ENCODE data around the gene DYRK1A.

DYRK1A gene

GRCh38 chr21:37498664-37499063 is 132.1 kb downstream of the DYRK1A start:
- TF ChIP-seq EZH2phosphoT487 (conservative IDR thresholded peaks at IDR 0.05; ENCODE audit: low read length): no peak
- TF ChIP-seq, protein P1, sequence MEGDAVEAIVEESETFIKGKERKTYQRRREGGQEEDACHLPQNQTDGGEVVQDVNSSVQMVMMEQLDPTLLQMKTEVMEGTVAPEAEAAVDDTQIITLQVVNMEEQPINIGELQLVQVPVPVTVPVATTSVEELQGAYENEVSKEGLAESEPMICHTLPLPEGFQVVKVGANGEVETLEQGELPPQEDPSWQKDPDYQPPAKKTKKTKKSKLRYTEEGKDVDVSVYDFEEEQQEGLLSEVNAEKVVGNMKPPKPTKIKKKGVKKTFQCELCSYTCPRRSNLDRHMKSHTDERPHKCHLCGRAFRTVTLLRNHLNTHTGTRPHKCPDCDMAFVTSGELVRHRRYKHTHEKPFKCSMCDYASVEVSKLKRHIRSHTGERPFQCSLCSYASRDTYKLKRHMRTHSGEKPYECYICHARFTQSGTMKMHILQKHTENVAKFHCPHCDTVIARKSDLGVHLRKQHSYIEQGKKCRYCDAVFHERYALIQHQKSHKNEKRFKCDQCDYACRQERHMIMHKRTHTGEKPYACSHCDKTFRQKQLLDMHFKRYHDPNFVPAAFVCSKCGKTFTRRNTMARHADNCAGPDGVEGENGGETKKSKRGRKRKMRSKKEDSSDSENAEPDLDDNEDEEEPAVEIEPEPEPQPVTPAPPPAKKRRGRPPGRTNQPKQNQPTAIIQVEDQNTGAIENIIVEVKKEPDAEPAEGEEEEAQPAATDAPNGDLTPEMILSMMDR (IDR thresholded peaks at IDR 0.05; ENCODE audit: insufficient read depth, low read length, poor library complexity, severe bottlenecking): no peak
- Histone ChIP-seq H3K79me2 (ENCODE audit: insufficient read depth, low read length) (peaks cover 31% of the 10 kb centered on the region; the same call in 1 of the 2 replicates), H3K27me3 (ENCODE audit: low read length) (no peaks in the 10 kb centered on the region), H3K9me3 (ENCODE audit: insufficient read depth, low read length) (no peaks in the 10 kb centered on the region), H3K27ac (ENCODE audit: low read depth, low read length) (no peak overlapping the region), H3K9me2 (replicated peaks; ENCODE audit: insufficient read depth, low read length) (no peaks in the 10 kb centered on the region), H2AFZ (ENCODE audit: low read depth, low read length, severe bottlenecking) (no peak overlapping the region), H4K20me1 (ENCODE audit: low read depth, low read length) (no peaks in the 10 kb centered on the region), H3K36me3 (ENCODE audit: low read length) (peaks cover 25% of the 10 kb centered on the region; the same call in 1 of the 2 replicates), H3K4me2 (ENCODE audit: low read depth, low read length, poor library complexity, severe bottlenecking) (no peak overlapping the region), H3K4me3 (ENCODE audit: insufficient read depth, low read length, poor library complexity, severe bottlenecking) (no peak overlapping the region), H3F3A (ENCODE audit: insufficient read depth) (peaks cover 11% of the 10 kb centered on the region; the same call in 1 of the 2 replicates), H3K9ac (ENCODE audit: low read length) (no peak overlapping the region)

- Histone ChIP-seq H3K27ac (ENCODE audit: low read depth, low read length) (no peak overlapping the region), H3K9ac (ENCODE audit: low read length) (no peak overlapping the region), H3K4me2 (ENCODE audit: low read depth, low read length, poor library complexity, severe bottlenecking) (no peak overlapping the region), H3K27me3 (ENCODE audit: low read length) (no peaks in the 10 kb centered on the region), H3F3A (ENCODE audit: insufficient read depth) (peaks cover 6% of the 10 kb centered on the region; the same call in 1 of the 2 replicates), H2AFZ (ENCODE audit: low read depth, low read length, severe bottlenecking) (no peak overlapping the region), H3K79me2 (ENCODE audit: insufficient read depth, low read length) (peaks cover 35% of the 10 kb centered on the region; the same call in 1 of the 2 replicates), H3K9me2 (replicated peaks; ENCODE audit: insufficient read depth, low read length) (no peaks in the 10 kb centered on the region), H3K9me3 (ENCODE audit: insufficient read depth, low read length) (no peaks in the 10 kb centered on the region), H3K4me3 (ENCODE audit: insufficient read depth, low read length, poor library complexity, severe bottlenecking) (no peak overlapping the region), H3K36me3 (ENCODE audit: low read length) (peaks cover 43% of the 10 kb centered on the region), H4K20me1 (ENCODE audit: low read depth, low read length) (no peaks in the 10 kb centered on the region)
- no peak for TF ChIP-seq EZH2phosphoT487 (conservative IDR thresholded peaks at IDR 0.05; ENCODE audit: low read length)
- TF ChIP-seq, protein P1 (IDR thresholded peaks at IDR 0.05; ENCODE audit: insufficient read depth, low read length, poor library complexity, severe bottlenecking): no peak
Observed at GRCh38 chr21:37502947-37503346, 136.4 kb downstream of the DYRK1A start.

DNA sequence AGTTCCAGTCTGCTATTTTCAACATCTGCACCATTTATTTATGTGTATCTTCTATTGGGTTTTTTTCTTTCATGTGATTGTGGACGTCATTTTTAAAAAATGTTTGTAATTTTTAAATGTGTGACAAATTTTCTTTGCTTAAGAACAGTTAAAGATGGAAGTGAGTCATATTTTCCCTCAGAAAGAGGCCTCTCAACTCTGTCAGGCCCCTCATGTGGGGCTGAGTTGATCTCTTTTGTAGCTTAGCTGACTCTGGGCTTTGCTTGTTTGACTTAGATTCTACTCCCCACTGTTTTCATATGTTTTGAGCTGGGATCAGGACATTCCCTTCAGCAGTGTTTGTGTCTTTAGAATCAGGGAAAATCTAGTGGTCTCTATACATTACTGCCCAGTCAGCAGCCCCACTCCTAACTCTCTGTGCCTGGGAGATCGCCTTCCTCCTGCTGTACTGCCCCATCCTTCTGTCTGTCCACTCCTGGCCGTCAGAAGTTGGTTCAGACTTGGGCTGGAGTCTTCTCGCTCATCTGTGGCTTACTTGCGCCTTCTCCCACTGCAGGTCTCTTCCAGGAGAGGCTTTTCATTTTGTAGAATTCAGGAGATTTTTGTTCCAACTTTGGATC is 137.4 kb downstream of the DYRK1A start:
- Histone ChIP-seq H3K27ac (ENCODE audit: low read depth, low read length) (no peak overlapping the region), H2AFZ (ENCODE audit: low read depth, low read length, severe bottlenecking) (no peak overlapping the region), H3K4me2 (ENCODE audit: low read depth, low read length, poor library complexity, severe bottlenecking) (no peak overlapping the region), H4K20me1 (ENCODE audit: low read depth, low read length) (no peaks in the 10 kb centered on the region), H3K9me2 (replicated peaks; ENCODE audit: insufficient read depth, low read length) (no peaks in the 10 kb centered on the region), H3K27me3 (ENCODE audit: low read length) (no peaks in the 10 kb centered on the region), H3K36me3 (ENCODE audit: low read length) (peaks cover 42% of the 10 kb centered on the region), H3K9me3 (ENCODE audit: insufficient read depth, low read length) (no peaks in the 10 kb centered on the region), H3K9ac (ENCODE audit: low read length) (no peak overlapping the region), H3F3A (ENCODE audit: insufficient read depth) (no peaks in the 10 kb centered on the region; the same call in 1 of the 2 replicates), H3K4me3 (ENCODE audit: insufficient read depth, low read length, poor library complexity, severe bottlenecking) (no peak overlapping the region), H3K79me2 (ENCODE audit: insufficient read depth, low read length) (peaks cover 29% of the 10 kb centered on the region; the same call in 1 of the 2 replicates)
- TF ChIP-seq EZH2phosphoT487 (conservative IDR thresholded peaks at IDR 0.05; ENCODE audit: low read length): no peak
- TF ChIP-seq, protein P1 (IDR thresholded peaks at IDR 0.05; ENCODE audit: insufficient read depth, low read length, poor library complexity, severe bottlenecking): no peak
